ENCODE measurements around the gene MOV10. TPM values are rescaled to one million over a fixed set of nuclear protein-coding genes. Genes with fewer than 3 reads are reported as not detected.

Gene MOV10
- total and polyA plus RNA-seq, 9 of the 15 experiments (the other 6 are each of a cell fraction or from before 2014, with no cell fraction given): 16.7 to 105 (median 49.5) TPM

DNA sequence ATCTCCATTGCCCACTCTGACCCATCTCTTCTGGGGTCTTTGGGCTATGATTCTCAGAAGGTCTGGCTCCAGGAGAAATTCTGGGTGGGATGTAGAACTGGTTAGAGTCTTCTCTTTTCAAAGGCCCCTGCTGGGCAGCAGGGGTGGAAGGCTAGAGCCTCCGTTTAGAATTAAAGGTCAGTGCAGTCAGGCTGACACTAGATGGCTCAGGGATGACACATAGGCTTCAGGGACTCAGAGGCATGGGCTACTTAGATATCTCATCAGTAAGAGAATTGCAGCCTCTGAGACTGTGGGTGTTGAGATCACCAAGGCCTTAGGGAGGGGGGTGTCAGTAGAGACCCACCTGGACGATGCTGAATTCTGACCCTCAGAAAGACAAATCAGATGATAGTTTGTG, 53.3 kb downstream of the MOV10 start (continued):
- TF ChIP-seq, protein P1, sequence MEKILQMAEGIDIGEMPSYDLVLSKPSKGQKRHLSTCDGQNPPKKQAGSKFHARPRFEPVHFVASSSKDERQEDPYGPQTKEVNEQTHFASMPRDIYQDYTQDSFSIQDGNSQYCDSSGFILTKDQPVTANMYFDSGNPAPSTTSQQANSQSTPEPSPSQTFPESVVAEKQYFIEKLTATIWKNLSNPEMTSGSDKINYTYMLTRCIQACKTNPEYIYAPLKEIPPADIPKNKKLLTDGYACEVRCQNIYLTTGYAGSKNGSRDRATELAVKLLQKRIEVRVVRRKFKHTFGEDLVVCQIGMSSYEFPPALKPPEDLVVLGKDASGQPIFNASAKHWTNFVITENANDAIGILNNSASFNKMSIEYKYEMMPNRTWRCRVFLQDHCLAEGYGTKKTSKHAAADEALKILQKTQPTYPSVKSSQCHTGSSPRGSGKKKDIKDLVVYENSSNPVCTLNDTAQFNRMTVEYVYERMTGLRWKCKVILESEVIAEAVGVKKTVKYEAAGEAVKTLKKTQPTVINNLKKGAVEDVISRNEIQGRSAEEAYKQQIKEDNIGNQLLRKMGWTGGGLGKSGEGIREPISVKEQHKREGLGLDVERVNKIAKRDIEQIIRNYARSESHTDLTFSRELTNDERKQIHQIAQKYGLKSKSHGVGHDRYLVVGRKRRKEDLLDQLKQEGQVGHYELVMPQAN (IDR thresholded peaks at IDR 0.05; ENCODE audit: borderline replicate concordance): no peak
- TF ChIP-seq ZNF347 (CRISPR knock-in tag; IDR thresholded peaks at IDR 0.05; ENCODE audit: low read depth) (no peak), GABPB1 (CRISPR knock-in tag; IDR thresholded peaks at IDR 0.05) (no peak), HMGN3 (IDR thresholded peaks at IDR 0.05; ENCODE audit: borderline replicate concordance, extremely low read depth, insufficient read length, low read depth, low read length) (no peak), MYNN (IDR thresholded peaks at IDR 0.05) (no peak), MYNN (CRISPR knock-in tag; IDR thresholded peaks at IDR 0.05) (no peak), ZBTB1 (CRISPR knock-in tag; IDR thresholded peaks at IDR 0.05; ENCODE audit: borderline replicate concordance, low read depth) (no peak), HNRNPL (IDR thresholded peaks at IDR 0.05; ENCODE audit: low read depth, low read length) (no peak), SNAPC5 (CRISPR knock-in tag; IDR thresholded peaks at IDR 0.05) (no peak), TAF15 (IDR thresholded peaks at IDR 0.05; ENCODE audit: low read depth, low read length) (no peak), SP2 (IDR thresholded peaks at IDR 0.05; ENCODE audit: extremely low read depth, low read depth, low read length, poor library complexity, severe bottlenecking) (no peak), GTF2F1 (IDR thresholded peaks at IDR 0.05; ENCODE audit: low read depth, low read length) (no peak), KAT2B (IDR thresholded peaks at IDR 0.05; ENCODE audit: low read depth, low read length) (no peak), CEBPG (CRISPR knock-in tag; IDR thresholded peaks at IDR 0.05) (no peak), CEBPG (tag; conservative IDR thresholded peaks at IDR 0.05 in 1 of 2, IDR thresholded peaks at IDR 0.05 in 1 of 2) (no peak), GABPB2 (CRISPR knock-in tag; conservative IDR thresholded peaks at IDR 0.05) (no peak), POLR2B (IDR thresholded peaks at IDR 0.05; ENCODE audit: low read depth, partially characterized antibody) (no peak), KLF1 (tag; IDR thresholded peaks at IDR 0.05) (no peak)
- TF ChIP-seq, protein P2, sequence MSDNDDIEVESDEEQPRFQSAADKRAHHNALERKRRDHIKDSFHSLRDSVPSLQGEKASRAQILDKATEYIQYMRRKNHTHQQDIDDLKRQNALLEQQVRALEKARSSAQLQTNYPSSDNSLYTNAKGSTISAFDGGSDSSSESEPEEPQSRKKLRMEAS (CRISPR knock-in tag; IDR thresholded peaks at IDR 0.05): no peak
- TF ChIP-seq, protein P3, sequence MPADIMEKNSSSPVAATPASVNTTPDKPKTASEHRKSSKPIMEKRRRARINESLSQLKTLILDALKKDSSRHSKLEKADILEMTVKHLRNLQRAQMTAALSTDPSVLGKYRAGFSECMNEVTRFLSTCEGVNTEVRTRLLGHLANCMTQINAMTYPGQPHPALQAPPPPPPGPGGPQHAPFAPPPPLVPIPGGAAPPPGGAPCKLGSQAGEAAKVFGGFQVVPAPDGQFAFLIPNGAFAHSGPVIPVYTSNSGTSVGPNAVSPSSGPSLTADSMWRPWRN (IDR thresholded peaks at IDR 0.05; ENCODE audit: low read depth): no peak
- TF ChIP-seq, protein P4, sequence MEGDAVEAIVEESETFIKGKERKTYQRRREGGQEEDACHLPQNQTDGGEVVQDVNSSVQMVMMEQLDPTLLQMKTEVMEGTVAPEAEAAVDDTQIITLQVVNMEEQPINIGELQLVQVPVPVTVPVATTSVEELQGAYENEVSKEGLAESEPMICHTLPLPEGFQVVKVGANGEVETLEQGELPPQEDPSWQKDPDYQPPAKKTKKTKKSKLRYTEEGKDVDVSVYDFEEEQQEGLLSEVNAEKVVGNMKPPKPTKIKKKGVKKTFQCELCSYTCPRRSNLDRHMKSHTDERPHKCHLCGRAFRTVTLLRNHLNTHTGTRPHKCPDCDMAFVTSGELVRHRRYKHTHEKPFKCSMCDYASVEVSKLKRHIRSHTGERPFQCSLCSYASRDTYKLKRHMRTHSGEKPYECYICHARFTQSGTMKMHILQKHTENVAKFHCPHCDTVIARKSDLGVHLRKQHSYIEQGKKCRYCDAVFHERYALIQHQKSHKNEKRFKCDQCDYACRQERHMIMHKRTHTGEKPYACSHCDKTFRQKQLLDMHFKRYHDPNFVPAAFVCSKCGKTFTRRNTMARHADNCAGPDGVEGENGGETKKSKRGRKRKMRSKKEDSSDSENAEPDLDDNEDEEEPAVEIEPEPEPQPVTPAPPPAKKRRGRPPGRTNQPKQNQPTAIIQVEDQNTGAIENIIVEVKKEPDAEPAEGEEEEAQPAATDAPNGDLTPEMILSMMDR (IDR thresholded peaks at IDR 0.05 in 2 of 3, conservative IDR thresholded peaks at IDR 0.05 in 1 of 3; ENCODE audit: insufficient read depth in 2 of 3, low read depth in 1 of 3, low read length in 3 of 3): peak; percentile 46 to 53 (median 51); a peak in 5 of 6 replicates
- TF ChIP-seq, protein P5, sequence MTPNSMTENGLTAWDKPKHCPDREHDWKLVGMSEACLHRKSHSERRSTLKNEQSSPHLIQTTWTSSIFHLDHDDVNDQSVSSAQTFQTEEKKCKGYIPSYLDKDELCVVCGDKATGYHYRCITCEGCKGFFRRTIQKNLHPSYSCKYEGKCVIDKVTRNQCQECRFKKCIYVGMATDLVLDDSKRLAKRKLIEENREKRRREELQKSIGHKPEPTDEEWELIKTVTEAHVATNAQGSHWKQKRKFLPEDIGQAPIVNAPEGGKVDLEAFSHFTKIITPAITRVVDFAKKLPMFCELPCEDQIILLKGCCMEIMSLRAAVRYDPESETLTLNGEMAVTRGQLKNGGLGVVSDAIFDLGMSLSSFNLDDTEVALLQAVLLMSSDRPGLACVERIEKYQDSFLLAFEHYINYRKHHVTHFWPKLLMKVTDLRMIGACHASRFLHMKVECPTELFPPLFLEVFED (CRISPR knock-in tag; conservative IDR thresholded peaks at IDR 0.05): no peak
